NCI-H2107 (cell line): ENCODE data around the gene SYT2.
"Not testable (repeated sequence)": the region's sequence is repeated elsewhere in the genome, so short reads cannot be mapped to it uniquely, and the experiment has no call there.

Experiments used
- DNase-seq: peaks from one replicate; lab custom pipeline; 2025; lab: John Stamatoyannopoulos, UW

The SYT2 gene

DNA sequence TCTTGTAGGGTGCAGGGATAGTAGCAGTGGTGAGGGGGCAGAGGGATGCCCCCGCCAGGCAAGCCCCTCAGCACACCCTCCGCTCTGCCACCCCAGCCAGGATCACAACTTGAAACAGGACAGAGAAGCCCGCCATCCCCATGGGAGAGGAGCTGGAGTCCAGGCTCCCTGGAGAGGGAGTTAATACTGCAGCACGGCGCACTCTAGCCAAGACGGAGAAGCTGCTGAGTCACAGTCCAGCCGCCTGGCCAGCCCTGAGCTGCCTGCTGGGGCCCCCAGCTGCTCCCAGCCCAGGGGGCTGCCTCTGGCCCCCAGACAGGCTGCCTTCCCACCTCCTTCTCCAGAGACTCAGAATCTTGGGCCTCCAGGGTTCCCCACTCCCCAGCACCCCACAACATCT is 87.2 kb downstream of the SYT2 start:
- no peak for DNase-seq

GRCh38 chr1:202622388-202622787 is 87.9 kb downstream of the SYT2 start:
- DNase-seq, result no peak

DNA sequence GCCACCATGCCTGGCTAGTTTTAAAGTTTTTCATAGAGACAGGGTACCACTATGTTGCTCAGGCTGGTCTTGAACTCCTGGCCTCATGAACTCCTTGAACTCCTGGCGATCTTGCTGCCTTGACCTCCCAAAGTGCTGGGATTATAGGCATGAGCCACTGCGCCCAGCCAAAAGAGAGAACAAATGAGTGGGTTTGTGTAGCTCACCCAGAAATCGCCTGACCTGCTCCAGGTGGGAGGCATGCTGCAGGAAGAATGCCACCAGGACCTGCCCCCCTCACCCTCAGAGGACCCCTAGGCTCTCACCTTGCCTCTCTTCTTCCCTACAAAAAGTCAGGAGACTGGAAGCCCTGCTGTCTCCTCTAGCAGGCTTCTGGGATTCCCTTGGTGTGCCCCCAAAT is 88.8 kb downstream of the SYT2 start:
- DNase-seq, result no peak

- not testable (repeated sequence) for DNase-seq
Observed at GRCh38 chr1:202620036-202620435, 90.2 kb downstream of the SYT2 start.

GRCh38 chr1:202619505-202619904 is 90.7 kb downstream of the SYT2 start:
- no peak for DNase-seq

DNA sequence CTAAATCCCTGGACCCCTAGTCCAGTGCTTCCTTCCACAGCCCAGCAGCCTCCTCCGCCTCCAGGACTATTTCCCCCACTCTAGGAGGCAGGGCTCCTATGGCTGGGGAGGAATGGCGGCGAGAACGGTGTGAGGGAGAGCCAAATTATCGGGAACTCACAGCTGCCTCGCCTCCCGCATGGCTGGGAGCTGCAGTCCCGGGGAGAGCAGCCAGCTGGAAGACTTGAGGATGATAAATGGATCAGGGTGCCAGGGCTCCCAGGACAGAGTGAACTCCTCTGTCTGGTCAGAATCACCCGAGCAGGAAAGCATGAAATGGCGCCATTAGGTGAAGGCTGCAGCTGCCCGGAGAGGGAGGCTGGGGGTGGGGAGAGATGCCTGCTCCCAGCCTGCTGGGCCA is 91.2 kb downstream of the SYT2 start:
- not testable (repeated sequence) for DNase-seq

DNA sequence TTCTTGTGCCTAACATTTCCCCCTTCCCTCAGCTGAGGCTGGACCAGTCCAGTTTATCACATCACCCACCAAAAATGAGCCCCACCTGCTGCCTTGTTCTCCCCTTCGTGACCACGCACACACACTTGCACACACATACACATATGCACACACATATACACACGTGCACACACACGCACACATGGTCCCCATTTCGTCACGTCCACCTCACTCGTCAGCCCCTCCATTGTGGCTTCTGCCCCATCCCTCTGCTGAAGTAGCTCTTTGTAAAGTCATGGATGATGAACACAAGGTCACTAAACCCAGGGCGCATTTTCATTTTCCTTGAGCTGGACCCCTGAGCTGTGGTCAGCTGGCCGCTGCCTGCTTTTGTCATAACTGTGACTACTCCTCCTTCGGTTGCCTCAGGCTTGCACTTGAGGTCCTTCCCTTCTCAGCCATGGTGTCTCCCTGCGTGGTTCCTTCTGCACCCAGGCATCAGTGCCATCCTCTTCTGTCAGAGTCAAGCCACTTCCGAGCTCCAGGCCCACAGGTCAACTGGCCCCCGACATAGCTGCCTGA is 93.8 kb downstream of the SYT2 start:
- no peak for DNase-seq

GRCh38 chr1:202615501-202616354 is 94.5 kb downstream of the SYT2 start:
- DNase-seq, result no peak

GRCh38 chr1:202615208-202615500 is 95.1 kb downstream of the SYT2 start:
- not testable (repeated sequence) for DNase-seq

DNA sequence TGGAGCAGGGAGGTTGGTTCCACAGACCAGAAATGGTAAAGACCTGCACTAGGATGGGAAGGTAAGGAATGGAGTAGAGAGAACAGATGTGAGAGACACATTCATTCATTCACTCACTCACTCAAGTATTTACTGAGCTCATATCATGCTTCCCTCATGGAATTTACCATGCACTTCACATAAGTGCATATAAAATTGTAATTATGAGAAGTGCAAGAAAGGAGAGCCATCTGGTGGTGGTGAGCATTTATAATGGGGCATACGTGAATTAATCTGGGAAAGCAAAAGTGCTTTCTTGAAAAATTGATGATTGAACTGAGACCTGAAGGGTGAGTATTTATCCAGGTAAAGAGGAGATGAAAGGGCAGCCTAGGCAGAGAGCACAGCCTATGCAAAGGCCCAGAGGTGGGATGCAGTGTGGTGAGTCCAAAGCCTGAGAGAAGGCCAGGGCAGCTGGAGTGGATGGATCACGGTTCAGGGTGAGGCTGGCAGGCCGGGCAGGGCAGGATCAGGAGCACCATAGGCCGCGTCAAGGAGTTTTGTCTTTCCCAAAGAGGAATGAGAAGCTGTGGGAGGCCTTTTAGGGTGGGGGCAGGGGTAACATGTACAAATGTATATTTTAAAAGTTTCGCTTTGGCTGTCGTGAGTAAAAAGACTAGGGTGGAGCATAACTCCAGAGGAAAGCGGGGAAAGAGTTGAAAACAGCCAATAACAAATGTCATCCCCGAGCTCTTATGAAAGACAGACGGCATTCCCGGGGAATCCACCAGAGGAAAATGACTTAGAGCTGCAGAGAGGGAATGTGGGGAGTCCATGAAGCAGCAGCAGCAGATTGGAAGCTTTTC is 95.7 kb downstream of the SYT2 start:
- not testable (repeated sequence) for DNase-seq

- no peak for DNase-seq
Observed at GRCh38 chr1:202613571-202613970, 96.7 kb downstream of the SYT2 start.

- DNase-seq, result not testable (repeated sequence)
Observed at GRCh38 chr1:202612036-202612435, 98.2 kb downstream of the SYT2 start.

DNA sequence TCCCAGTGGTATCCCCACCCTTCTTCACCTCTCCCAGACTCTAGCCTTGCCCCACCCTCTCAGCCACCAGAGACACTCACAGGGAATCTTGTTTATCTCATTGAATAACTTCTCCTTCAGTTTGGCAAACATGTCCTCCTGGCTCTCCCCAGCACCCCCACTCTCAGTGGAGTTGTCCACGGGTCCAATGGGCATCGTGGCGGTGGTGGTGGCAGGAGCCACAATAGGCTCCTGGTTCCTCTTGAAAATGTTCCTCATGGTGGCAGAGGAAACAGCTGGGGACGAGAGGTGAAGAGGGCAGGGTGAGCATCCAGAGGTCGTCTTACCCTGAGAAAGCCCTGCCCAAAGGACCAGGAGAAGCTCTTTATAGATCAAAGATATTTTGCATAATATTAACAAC is 104.7 kb downstream of the SYT2 start:
- DNase-seq, result no peak

- no peak for DNase-seq
Observed at GRCh38 chr1:202603435-202603834, 106.8 kb downstream of the SYT2 start.

DNA sequence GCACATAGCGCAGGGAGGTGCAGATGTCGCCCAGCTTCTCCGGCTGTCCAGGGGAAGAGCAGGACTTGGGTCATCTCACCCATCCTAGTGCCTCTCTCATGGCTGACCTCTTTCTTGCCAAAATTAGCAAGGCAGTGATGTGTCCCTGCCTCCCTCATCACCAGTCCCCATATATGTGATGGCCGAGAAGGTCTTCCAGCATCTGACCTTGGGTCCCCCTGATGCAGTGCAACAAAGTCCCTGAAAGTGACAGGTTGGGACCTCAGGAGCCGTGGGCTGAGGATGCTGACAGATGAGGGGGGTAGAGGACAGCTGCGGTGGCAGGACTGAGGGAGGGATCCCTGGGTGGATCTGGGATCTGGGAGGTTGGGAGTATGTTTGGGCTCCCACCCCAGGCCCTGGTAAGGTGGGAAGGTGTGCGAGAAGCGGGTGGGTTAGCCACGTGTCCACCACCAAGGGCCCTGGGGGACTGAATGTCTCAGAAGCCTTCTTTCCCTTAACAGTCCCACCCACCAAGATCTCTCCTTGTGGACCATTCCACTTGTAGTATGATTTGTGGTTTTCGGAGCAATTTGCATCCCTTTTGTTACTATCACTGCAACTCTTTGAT is 109.7 kb downstream of the SYT2 start:
- DNase-seq, result no peak

DNA sequence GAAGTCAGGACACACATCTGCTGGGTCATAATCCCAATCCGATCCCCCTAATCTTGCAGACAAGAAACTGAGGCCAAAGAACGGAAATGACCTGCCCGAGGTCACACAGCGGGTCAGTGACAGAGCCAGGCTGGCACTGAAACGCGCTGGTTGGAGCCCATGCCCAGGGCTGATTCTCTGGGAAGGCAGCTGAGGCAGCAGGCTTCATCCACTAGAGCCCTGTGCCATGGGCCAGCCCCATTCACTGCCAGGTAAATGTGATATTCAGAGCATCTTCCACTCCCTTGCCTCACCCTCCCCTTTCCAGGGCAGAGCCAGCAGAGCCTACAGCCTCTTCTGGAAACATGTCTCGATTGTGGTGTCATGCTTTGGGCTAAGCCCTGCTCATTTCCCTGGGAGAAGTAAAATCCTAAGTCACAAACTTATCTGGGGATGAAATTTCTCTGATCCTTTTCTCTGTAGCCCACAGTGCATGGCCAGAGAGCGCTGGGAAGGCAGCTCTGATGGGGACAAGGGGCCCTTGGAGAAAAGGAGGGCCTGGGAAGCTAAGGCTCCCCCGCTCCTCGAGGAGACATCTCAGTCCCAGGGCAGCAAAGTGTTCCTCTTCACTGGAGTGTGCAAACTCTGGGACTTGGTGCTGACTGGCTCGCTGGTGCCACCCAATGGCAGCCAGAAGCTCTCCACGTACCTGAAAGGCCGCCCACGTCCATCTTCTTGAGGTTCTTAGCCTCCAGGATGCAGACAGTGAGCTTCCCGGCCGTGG is 110.4 kb downstream of the SYT2 start:
- DNase-seq, result peak; percentile 36

DNA sequence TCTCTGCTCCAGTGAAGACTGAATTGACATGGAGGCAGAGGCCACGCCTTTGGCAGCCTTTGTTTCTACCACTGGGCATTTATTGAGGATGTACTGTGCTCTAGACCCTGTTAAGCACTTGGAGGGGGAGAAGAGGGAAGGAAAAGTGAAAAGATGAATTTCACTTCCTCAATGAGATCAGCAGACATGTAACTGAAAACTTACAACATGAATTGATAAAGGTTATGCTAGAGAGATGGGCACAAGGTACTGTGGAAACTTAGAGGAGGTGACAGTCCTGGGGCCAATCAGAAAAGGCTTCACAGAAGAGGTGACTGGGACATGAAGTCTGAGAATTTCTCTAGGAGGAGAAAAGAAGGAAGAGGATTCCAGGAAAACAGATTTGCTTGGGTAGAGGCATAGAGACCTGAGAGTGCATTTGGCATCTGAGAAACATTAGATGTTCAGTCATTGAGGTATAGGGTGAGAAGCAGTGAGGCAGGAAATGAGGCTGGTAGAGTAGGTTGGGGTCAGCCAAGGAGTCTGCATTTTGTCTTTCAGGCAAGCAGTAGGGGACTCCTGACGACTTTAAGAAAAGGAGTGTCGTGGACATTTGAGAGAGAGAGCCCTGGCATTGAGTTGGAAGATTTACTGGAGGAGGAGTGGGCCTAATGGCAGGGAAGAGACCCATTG is 113.0 kb downstream of the SYT2 start:
- no peak for DNase-seq

GRCh38 chr1:202596638-202597037 is 113.6 kb downstream of the SYT2 start:
- DNase-seq, result no peak

DNA sequence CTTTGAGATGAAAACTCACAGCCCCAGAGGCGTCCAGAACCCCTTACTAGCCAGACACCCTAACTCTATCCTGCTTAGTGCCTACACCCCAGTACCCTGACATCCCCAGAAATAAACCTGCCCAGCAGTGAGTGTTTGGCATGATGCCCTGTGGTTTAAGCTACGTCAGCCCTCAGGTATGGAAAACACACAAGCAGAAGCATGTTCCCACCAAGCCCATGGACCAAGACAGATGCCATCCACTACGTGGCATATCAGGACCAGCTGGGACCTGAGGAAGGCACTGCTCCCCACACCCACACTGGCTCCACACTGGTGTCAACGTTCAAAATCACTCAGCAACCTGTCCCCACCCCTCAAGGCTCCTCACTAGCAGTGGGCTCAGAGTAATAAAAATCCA is 116.4 kb downstream of the SYT2 start:
- no peak for DNase-seq

DNA sequence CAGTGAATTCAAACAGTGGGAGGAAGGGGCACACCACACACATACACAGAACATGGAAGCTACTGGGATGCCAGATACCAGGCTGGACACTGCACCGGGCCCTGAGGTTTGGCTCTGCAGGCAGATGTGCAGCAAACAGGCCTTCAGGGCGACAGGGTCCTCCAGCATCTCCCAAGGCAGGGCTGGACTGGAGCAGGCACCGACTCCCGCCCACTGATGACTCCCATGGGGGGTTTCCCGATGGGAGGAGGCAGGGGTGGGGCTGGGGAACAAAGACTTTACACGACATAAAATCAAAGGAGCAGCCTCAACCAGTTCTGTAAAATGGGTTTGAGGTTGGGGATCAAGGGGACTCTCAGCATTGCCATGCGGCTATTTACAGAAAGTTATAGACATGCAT is 118.1 kb downstream of the SYT2 start:
- no peak for DNase-seq

DNA sequence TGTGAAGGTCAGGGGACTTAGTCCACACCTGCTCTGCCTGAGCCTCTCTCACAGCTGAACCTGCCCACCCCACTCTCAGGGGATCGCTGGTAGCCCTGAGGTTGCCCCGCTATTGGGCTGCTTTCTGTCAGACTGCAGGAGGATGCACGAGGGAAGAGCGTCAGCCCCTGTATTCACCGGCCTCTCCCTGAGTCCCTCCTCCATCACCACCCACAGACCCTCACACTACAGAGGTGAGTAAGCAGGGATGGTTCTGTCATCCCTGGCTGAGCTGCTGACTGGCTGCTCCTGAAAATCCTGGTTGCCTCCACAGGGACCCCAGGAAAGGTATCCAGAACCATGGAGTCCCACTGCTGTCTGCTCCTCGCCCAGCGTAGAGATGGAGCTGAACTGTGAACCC is 118.7 kb downstream of the SYT2 start:
- no peak for DNase-seq
